Measurements from ENCODE around the gene DST.

The DST gene

GRCh38 chr6:56479381-56479780, 163.3 kb downstream of the DST start:
- no peak for DNase-seq

GRCh38 chr6:56478202-56478601, 164.5 kb downstream of the DST start:
- DNase-seq: no peak

GRCh38 chr6:56477241-56477640, 165.4 kb downstream of the DST start:
- DNase-seq: no peak

- no peak for DNase-seq
Measured at GRCh38 chr6:56475736-56476457, 166.8 kb downstream of the DST start.

- DNase-seq: no peak
Measured at GRCh38 chr6:56474532-56474931, 168.2 kb downstream of the DST start.

- no peak for DNase-seq
Measured at GRCh38 chr6:56463443-56463842, 179.2 kb downstream of the DST start.

GRCh38 chr6:56459030-56459805, 183.5 kb downstream of the DST start:
- no peak for DNase-seq

- DNase-seq: no peak
Measured at GRCh38 chr6:56458324-56458884, 184.3 kb downstream of the DST start.

GRCh38 chr6:56456785-56457184, 185.9 kb downstream of the DST start:
- no peak for DNase-seq

- no peak for DNase-seq
Measured at GRCh38 chr6:56450882-56451739, 191.6 kb downstream of the DST start.

- no peak for DNase-seq
Measured at GRCh38 chr6:56450376-56450775, 192.3 kb downstream of the DST start.

GRCh38 chr6:56448046-56448445, 194.6 kb downstream of the DST start:
- DNase-seq: no peak

- no peak for DNase-seq
Measured at GRCh38 chr6:56445818-56446217, 196.9 kb downstream of the DST start.

GRCh38 chr6:56444855-56445254, 197.8 kb downstream of the DST start:
- no peak for DNase-seq

GRCh38 chr6:56440551-56440981, 202.1 kb downstream of the DST start:
- DNase-seq: no peak

GRCh38 chr6:56437171-56437900, 205.4 kb downstream of the DST start:
- DNase-seq: no peak

GRCh38 chr6:56435754-56436153, 206.9 kb downstream of the DST start:
- DNase-seq: no peak

- no peak for DNase-seq
Measured at GRCh38 chr6:56435326-56435725, 207.4 kb downstream of the DST start.

- DNase-seq: no peak
Measured at GRCh38 chr6:56434606-56435005, 208.1 kb downstream of the DST start.

- DNase-seq: no peak
Measured at GRCh38 chr6:56433119-56433518, 209.6 kb downstream of the DST start.

GRCh38 chr6:56432194-56432593, 210.5 kb downstream of the DST start:
- DNase-seq: no peak
